GM12878 (cell line): Measurements from ENCODE around the gene CDCP1.

Experiments
- CHD2 ChIP-seq: IDR thresholded peaks from 2 replicates; pipeline ENCODE4 v1.6.1; 2011; ENCODE audit warnings: low read depth, low read length, improper control_type of control experiment, borderline replicate concordance
- EZH2 ChIP-seq: IDR thresholded peaks from 2 replicates; pipeline ENCODE4 v1.6.1; 2012; ENCODE audit warnings: low read depth, mild to moderate bottlenecking, control low read depth, inconsistent platforms, low read length, borderline replicate concordance; ENCODE audit not compliant: control insufficient read depth
- JUND ChIP-seq: IDR thresholded peaks from 2 replicates; pipeline ENCODE4 v1.6.1; 2012; ENCODE audit warnings: low read depth, mild to moderate bottlenecking, low read length, improper control_type of control experiment, moderate library complexity
- NBN ChIP-seq: fragments of 450-650 bp; IDR thresholded peaks from 2 replicates; pipeline ENCODE4 v1.6.1; 2016
- NFYB ChIP-seq: IDR thresholded peaks from 2 replicates; pipeline ENCODE4 v1.6.1; 2011; ENCODE audit warnings: low read depth, mild to moderate bottlenecking, low read length, improper control_type of control experiment, moderate library complexity; ENCODE audit not compliant: insufficient read depth
- PRDM15 ChIP-seq: fragments of 450-650 bp; formaldehyde crosslinking; IDR thresholded peaks from 2 replicates; pipeline ENCODE4 v1.4.0; 2020; ENCODE audit warnings: mild to moderate bottlenecking, moderate library complexity
- RFX5 ChIP-seq: IDR thresholded peaks from 2 replicates; pipeline ENCODE4 v1.6.1; 2011; ENCODE audit warnings: low read depth, low read length, improper control_type of control experiment
- SMAD1 ChIP-seq: fragments of 450-650 bp; IDR thresholded peaks from 2 replicates; pipeline ENCODE4 v1.6.1; 2018; ENCODE audit warnings: mild to moderate bottlenecking, low read depth; ENCODE audit not compliant: partially characterized antibody
- USF2 ChIP-seq: IDR thresholded peaks from 2 replicates; pipeline ENCODE4 v1.6.1; 2011; ENCODE audit warnings: low read depth, low read length, improper control_type of control experiment, borderline replicate concordance
- TF ChIP-seq, protein P1 (sequence below), 3 experiments: IDR thresholded peaks in 2 of 3; conservative IDR thresholded peaks in 1 of 3; 2 replicates each; pipeline ENCODE4 v1.5.1; 2011; ENCODE audit warnings: low read depth in 3 of 3, low read length in 3 of 3, mild to moderate bottlenecking in 3 of 3, control low read depth in 2 of 3, moderate library complexity in 2 of 3, inconsistent platforms in 1 of 3, mixed read lengths in 1 of 3; ENCODE audit not compliant: control insufficient read depth in 2 of 3, insufficient read depth in 1 of 3; ENCODE audit errors: extremely low read depth in 1 of 3

DNA sequence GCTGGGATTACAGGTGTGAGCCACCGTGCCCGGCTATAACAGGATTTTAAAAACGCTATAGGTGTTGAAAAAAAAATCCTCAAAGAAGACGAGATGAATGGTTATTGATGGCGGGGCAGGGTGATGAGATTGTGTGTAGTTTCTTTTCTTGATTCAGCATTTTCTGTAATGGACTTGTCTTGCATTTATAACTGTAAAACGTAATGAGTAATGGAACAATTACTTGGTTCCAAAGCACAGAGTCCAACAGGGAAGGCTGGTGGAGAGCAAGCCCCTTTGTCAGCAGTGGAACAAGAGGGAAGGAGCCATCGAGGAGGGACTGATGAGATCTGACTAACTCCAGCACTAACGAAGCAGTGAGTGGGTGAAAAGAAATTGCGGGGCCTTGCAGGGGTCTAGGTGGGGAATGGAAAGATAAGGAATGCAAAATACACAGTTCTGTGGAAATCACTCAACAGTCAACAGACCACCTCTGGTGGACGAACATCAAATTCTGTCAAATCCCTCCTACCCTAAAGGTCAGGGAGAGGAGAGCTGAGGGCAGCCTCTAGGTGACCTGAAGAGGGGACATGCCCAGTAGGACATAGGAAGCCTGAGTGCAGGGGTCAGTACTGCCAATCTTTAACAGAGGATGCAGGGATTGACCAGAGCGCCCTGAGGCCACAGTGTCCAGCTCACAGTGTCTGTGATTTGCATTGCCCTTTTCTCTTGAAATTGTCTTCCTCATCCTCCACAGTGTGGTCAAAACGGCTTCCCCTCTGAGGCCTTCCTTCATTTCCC is 23.1 kb upstream of the CDCP1 start:
- TF ChIP-seq PRDM15 (CRISPR knock-in tag) (no peak), SMAD1 (no peak), RFX5 (no peak), JUND (no peak), USF2 (no peak), NFYB (no peak), EZH2 (no peak), NBN (no peak), CHD2 (no peak)
- TF ChIP-seq, protein P1, sequence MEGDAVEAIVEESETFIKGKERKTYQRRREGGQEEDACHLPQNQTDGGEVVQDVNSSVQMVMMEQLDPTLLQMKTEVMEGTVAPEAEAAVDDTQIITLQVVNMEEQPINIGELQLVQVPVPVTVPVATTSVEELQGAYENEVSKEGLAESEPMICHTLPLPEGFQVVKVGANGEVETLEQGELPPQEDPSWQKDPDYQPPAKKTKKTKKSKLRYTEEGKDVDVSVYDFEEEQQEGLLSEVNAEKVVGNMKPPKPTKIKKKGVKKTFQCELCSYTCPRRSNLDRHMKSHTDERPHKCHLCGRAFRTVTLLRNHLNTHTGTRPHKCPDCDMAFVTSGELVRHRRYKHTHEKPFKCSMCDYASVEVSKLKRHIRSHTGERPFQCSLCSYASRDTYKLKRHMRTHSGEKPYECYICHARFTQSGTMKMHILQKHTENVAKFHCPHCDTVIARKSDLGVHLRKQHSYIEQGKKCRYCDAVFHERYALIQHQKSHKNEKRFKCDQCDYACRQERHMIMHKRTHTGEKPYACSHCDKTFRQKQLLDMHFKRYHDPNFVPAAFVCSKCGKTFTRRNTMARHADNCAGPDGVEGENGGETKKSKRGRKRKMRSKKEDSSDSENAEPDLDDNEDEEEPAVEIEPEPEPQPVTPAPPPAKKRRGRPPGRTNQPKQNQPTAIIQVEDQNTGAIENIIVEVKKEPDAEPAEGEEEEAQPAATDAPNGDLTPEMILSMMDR (IDR thresholded peaks at IDR 0.05 in 2 of 3, conservative IDR thresholded peaks at IDR 0.05 in 1 of 3; ENCODE audit: control insufficient read depth in 2 of 3, extremely low read depth in 1 of 3, insufficient read depth in 1 of 3, low read depth in 3 of 3, low read length in 3 of 3), result no peak
